GM23248 (cell line): ENCODE data around the gene NYAP1. TPM values are rescaled to one million over a fixed set of nuclear protein-coding genes. Genes with fewer than 3 reads are reported as not detected.
"Not testable (repeated sequence)": the region's sequence is repeated elsewhere in the genome, so short reads cannot be mapped to it uniquely, and the experiment has no call there.

Experiments
- DNase-seq: peaks from one replicate; pipeline ENCODE4 v3.0.0-alpha.2; 2015
- H2AFZ ChIP-seq: fragments of 200-600 bp; sonication (generic); 2 replicates; pipeline ENCODE4 v1.6.1; 2016; ENCODE audit warnings: antibody characterized with exemption
- H3F3A ChIP-seq: fragments of 200-600 bp; sonication (generic); 2 replicates; pipeline ENCODE4 v1.6.1; 2016; ENCODE audit warnings: mild to moderate bottlenecking, antibody characterized with exemption, mixed run types; ENCODE audit not compliant: insufficient read depth
- H3K27ac ChIP-seq: fragments of 200-600 bp; sonication (generic); 2 replicates; pipeline ENCODE4 v1.5.1; 2016; ENCODE audit warnings: mild to moderate bottlenecking
- H3K27me3 ChIP-seq: fragments of 200-600 bp; sonication (generic); replicated peaks from 2 replicates; pipeline ENCODE4 v1.6.1; 2016; ENCODE audit warnings: mild to moderate bottlenecking; ENCODE audit not compliant: insufficient read depth
- H3K36me3 ChIP-seq: fragments of 200-600 bp; sonication (generic); 2 replicates; pipeline ENCODE4 v1.6.1; 2016; ENCODE audit warnings: low read depth, mild to moderate bottlenecking
- H3K4me1 ChIP-seq: fragments of 200-600 bp; sonication (generic); 2 replicates; pipeline ENCODE4 v1.6.1; 2016; ENCODE audit warnings: mild to moderate bottlenecking; ENCODE audit not compliant: insufficient read depth
- H3K4me2 ChIP-seq: fragments of 200-600 bp; sonication (generic); one replicate; pipeline ENCODE4 v1.6.1; 2016; ENCODE audit warnings: mild to moderate bottlenecking; ENCODE audit not compliant: unreplicated experiment
- H3K4me3 ChIP-seq: fragments of 200-600 bp; sonication (generic); 2 replicates; pipeline ENCODE4 v1.5.1; 2016; ENCODE audit warnings: mild to moderate bottlenecking
- H3K79me2 ChIP-seq: fragments of 200-600 bp; sonication (generic); 2 replicates; pipeline ENCODE4 v1.6.1; 2016; ENCODE audit warnings: mild to moderate bottlenecking; ENCODE audit not compliant: insufficient read depth
- H3K9ac ChIP-seq: fragments of 200-600 bp; sonication (generic); 2 replicates; pipeline ENCODE4 v1.6.1; 2016; ENCODE audit warnings: mild to moderate bottlenecking
- H3K9me2 ChIP-seq: fragments of 200-600 bp; sonication (generic); 2 replicates; pipeline ENCODE4 v1.6.1; 2016; ENCODE audit warnings: mixed run types, mild to moderate bottlenecking, moderate library complexity; ENCODE audit not compliant: insufficient read depth
- H3K9me3 ChIP-seq: fragments of 200-600 bp; sonication (generic); one replicate; pipeline ENCODE4 v1.6.1; 2017; ENCODE audit warnings: low read depth
- H4K20me1 ChIP-seq: fragments of 200-600 bp; sonication (generic); 2 replicates; pipeline ENCODE4 v1.6.0; 2016; ENCODE audit not compliant: insufficient read depth
- EZH2 ChIP-seq: fragments of 200-600 bp; sonication (generic); IDR thresholded peaks from 2 replicates; pipeline ENCODE4 v1.6.1; 2018; ENCODE audit warnings: antibody characterized with exemption, mild to moderate bottlenecking; ENCODE audit not compliant: insufficient read depth, poor library complexity, severe bottlenecking
- EZH2phosphoT487 ChIP-seq: fragments of 200-600 bp; sonication (generic); IDR thresholded peaks from 2 replicates; pipeline ENCODE4 v1.6.1; 2018; ENCODE audit warnings: antibody characterized with exemption, moderate library complexity, mild to moderate bottlenecking, low read depth; ENCODE audit not compliant: insufficient read depth
- WGBS, 2 experiments: methylation state at CpG; one replicate each; pipeline ENCODE4 v1.1.6; 2015 to 2017; ENCODE audit warnings: low lambda C conversion rate in 2 of 2, low coverage in 1 of 2; ENCODE audit errors: missing lambda C conversion rate in 2 of 2; 5-methylcytosine and 5-hydroxymethylcytosine counted together
- in situ Hi-C: fragments of 300-500 bp; cut with MboI; formaldehyde crosslinking; loops from 2 replicates; pipeline ENCODE4 v1.15.0; 2020
- polyA plus RNA-seq: library from polyadenylated mRNA; unstranded; fragments of >200 nt; fragmentation: Nextera tagmentation; extraction: Ambion mirVana; gene quantifications from 2 replicates; pipeline ENCODE4 v1.2.1, GENCODE V29; 2016
- total RNA-seq: library from RNA; depleted of rRNA; stranded (reverse); fragments of >200 nt; shearing (Covaris generic); gene quantifications from 2 replicates; pipeline ENCODE4 v1.2.3, GENCODE V29; 2014

Gene NYAP1
- total and polyA plus RNA-seq, 2 experiments from 2014 or later = not detected

DNA sequence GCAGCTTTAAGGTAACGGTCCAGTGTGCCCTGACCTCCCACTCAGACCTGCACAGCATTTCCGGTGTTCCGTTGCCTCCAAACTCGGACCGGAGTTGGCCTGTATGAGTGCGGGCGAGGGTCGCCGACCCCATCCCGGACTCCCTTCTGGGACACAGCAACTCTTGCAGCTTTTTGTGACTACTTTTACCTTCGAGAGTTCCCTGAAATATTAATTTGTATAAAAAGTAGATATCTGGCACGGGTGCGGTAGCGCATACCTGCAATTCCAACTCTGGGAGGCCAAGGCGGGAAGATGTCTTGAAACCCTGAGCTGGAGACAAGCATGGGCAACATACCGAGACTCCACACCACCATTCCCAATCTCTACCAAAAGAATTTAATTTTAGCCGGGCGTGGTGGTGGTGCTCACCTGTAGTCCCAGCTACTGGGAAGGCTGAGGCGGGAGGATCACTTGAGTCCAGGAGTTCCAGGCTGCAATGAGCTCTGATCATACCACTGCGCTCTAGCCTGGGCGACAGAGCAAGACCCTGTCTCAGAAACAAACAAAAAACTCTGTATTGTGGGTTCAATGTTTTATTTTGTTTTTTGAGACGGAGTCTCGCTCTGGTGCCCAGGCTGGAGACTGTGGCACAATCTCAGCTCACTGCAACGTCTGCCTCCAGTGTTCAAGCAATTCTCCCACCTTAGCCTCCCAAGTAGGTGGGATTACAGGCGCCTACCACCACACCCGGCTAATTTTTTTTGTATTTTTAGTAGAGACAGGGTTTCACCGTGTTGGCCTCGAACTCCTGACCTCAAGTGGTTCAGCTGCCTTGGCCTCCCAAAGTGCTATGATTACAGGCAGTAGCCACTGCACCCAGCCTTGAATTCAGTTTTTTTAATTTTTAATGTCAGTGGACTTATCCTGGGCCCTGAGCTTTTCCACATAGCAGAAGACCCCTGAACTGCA, 46.3 kb upstream of the NYAP1 start:
- Histone ChIP-seq H3K9ac (peak overlapping the region; percentile 95), H2AFZ (peak overlapping the region; percentile 91), H3K4me1 (peaks cover 5% of the 10 kb centered on the region; the same call in 1 of the 2 replicates), H3K4me3 (peak overlapping the region; percentile 97), H3K27me3 (no peaks in the 10 kb centered on the region), H3K27ac (no peak overlapping the region), H3K4me2 (peak overlapping the region; percentile 86), H3K9me3 (no peaks in the 10 kb centered on the region), H3K36me3 (peaks cover 3% of the 10 kb centered on the region; the same call in 1 of the 2 replicates), H3K9me2 (no peaks in the 10 kb centered on the region), H4K20me1 (no peaks in the 10 kb centered on the region), H3F3A (peaks cover 30% of the 10 kb centered on the region), H3K79me2 (peaks cover 35% of the 10 kb centered on the region)
- TF ChIP-seq EZH2 = no peak
- no peak for TF ChIP-seq EZH2phosphoT487
- in situ Hi-C loops = no loop called here
- WGBS, 2 experiments = 81 to 83% methylated on average over 27 to 28 of the region's 28 CpGs
- DNase-seq = no peak

DNA sequence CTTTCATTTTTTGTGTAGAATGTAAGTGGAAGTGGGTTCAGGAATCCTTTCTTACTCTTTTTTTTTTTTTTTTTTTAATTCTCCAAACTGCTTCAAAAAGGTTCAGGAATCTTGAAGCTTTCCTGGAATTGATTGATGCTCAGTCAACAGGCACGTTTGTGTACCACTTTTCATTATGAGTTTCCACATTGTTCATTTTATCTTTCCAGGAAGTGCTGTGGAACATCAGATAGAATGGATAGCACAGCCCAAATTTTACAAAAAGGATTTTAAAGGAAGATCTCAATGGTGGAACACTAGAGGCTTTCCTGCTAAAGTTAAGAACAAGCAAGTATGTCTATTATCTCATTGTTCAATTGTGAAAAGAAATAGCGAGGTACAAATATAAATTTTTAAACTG, 45.6 kb upstream of the NYAP1 start:
- Histone ChIP-seq H3K9ac (no peak overlapping the region), H3F3A (peaks cover 30% of the 10 kb centered on the region), H3K4me3 (no peak overlapping the region), H3K4me2 (no peak overlapping the region), H2AFZ (no peak overlapping the region), H3K4me1 (peaks cover 5% of the 10 kb centered on the region; the same call in 1 of the 2 replicates), H4K20me1 (no peaks in the 10 kb centered on the region), H3K9me3 (no peaks in the 10 kb centered on the region), H3K27ac (no peak overlapping the region), H3K9me2 (no peaks in the 10 kb centered on the region), H3K79me2 (peaks cover 27% of the 10 kb centered on the region), H3K36me3 (peaks cover 3% of the 10 kb centered on the region; the same call in 1 of the 2 replicates), H3K27me3 (no peaks in the 10 kb centered on the region)
- in situ Hi-C loops = no loop called here
- DNase-seq = no peak
- TF ChIP-seq EZH2 (no peak), EZH2phosphoT487 (no peak)
- 51 to 52% methylated on average over 2 of the region's 2 CpGs for WGBS, 2 experiments

DNA sequence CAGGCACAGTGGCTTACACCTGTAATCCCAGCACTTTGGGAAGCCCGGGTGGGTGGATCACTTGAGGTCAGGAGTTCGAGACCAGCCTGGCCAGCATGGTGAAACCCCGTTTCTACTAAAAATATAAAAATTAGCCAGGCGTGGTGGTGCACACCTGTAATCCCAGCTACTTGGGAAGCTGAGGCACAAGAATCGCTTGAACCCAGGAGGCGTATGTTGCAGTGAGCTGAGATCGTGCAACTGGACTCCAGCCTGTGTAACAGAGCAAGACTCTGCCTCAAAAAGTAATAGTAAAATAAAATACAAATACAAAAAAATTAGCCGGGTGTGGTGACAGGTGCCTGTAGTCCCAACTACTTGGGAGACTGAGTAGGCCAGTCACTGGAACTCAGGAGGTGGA, 45.0 kb upstream of the NYAP1 start:
- H3K4me3 ChIP-seq, H3K9me2 ChIP-seq, H3K9me3 ChIP-seq, DNase-seq, H3K4me1 ChIP-seq, H3K4me2 ChIP-seq, in situ Hi-C loops, H3K27me3 ChIP-seq, H3K36me3 ChIP-seq, H4K20me1 ChIP-seq, H3K9ac ChIP-seq: not testable (repeated sequence)
- peaks cover 22% of the 10 kb centered on the region for H3K79me2 ChIP-seq
- peak overlapping the region; percentile 63; the same call in 1 of the 2 replicates for H2AFZ ChIP-seq
- H3K27ac ChIP-seq = 0 out of 2 replicates have a peak overlapping the region, but pooled peaks have one; percentile 59
- peaks cover 31% of the 10 kb centered on the region for H3F3A ChIP-seq
- 84 to 87% methylated on average over 8 of the region's 8 CpGs for WGBS, 2 experiments

DNA sequence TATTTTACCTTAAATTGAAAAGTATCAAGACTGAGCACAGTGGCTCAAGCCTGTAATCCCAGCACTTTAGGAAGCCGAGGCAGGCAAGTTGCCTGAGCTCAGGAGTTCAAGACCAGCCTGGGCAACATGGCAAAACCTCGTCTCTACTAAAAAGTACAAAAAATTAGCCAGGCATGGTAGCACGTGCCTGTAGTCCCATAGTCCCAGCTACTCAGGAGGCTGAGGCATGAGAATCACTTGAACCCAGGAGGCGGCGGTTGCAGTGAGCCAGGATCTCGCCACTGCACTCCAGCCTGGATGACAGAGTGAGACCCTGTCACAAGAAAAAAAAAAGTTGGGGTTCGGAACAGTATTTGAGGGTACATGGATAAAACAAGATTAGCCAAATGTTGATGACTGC, 44.5 kb upstream of the NYAP1 start:
- 80 to 84% methylated on average over 7 of the region's 7 CpGs for WGBS, 2 experiments

More for the DNA sequence above, 44.5 kb upstream of the NYAP1 start:
- H3K4me2 ChIP-seq, H3K27me3 ChIP-seq, H3K9me3 ChIP-seq, in situ Hi-C loops, H3K36me3 ChIP-seq, H3K4me3 ChIP-seq, H4K20me1 ChIP-seq, H3K9me2 ChIP-seq, DNase-seq: not testable (repeated sequence)
- Histone ChIP-seq H3K27ac (peak overlapping the region; percentile 59), H3K4me1 (peaks cover 11% of the 10 kb centered on the region), H3F3A (peaks cover 32% of the 10 kb centered on the region), H3K9ac (peak overlapping the region; percentile 14; the same call in 1 of the 2 replicates), H2AFZ (peak overlapping the region; percentile 63), H3K79me2 (peaks cover 17% of the 10 kb centered on the region)
